GM21737 (cell line): Measurements from ENCODE around the gene NKX2-3.

Source experiments
- ATAC-seq: cut with Tn5 transposase; IDR thresholded peaks from one replicate; pipeline ENCODE4 v1.9.1; 2021; ENCODE audit warnings: mild to moderate bottlenecking, moderate library complexity; ENCODE audit not compliant: unreplicated experiment

NKX2-3 gene

GRCh38 chr10:99532687-99533495, at the start of gene NKX2-3:
NKX2-3 (plus strand) TSS chr10:99532942; CDS start chr10:99533132, 190 bp downstream.
- no peak for ATAC-seq

- no peak for ATAC-seq
Observed at GRCh38 chr10:99484626-99485581, 47.8 kb upstream of the NKX2-3 start.

GRCh38 chr10:99487125-99487807, 45.5 kb upstream of the NKX2-3 start:
- no peak for ATAC-seq

DNA sequence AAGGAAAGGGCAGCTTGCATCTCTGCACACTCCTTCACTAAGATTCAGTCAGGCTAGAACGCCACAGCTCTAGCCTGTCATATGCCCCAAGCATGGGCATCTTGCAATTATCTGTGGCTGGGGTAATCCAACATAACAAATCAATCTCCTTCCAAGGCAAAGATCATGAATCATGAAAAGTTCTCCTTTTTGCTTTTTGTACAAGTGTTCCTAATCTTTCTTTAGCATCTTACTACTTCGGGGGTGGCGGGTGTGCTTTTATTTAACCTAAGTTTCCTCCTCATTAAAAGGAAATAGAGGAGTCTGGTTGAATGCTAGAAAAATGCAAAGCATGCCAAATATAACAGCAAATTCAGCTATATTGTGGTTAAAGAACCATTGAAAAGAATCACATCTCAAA, 43.5 kb upstream of the NKX2-3 start:
- no peak for ATAC-seq

DNA sequence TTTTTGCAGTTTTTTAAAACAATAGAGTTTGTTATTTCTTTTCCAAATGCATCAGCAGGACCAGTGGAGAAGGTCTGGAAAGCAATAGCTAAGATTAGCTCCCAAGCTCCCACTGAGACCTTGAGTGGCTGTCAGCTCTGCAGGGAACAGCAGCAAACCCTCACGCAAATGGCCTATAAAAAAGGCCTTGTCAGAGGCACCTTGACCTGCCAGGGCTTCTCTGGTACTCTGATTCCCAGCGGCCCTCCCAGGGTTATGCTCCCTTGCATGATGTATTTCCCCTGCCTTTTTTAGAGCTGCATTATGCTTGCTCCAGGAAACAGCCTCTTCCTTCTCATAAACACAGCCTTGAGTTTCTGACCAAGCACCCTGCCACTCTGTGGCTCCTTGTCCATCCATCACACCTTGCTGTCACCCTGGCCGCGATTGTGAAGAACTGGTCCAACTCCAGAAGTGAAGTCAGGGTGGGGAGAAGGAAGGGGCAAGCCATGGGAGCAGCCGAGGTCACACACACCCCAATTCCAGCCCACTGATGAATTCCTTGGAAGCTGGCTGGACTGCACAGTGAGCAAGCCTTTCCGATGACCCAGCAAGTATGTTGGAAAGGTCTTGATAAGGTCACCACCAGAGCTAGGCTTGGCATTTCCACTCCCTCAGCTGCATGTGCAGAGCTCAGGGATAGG, 35.3 kb upstream of the NKX2-3 start:
- no peak for ATAC-seq

- ATAC-seq, result no peak
Observed at GRCh38 chr10:99506416-99506815, 26.3 kb upstream of the NKX2-3 start.

DNA sequence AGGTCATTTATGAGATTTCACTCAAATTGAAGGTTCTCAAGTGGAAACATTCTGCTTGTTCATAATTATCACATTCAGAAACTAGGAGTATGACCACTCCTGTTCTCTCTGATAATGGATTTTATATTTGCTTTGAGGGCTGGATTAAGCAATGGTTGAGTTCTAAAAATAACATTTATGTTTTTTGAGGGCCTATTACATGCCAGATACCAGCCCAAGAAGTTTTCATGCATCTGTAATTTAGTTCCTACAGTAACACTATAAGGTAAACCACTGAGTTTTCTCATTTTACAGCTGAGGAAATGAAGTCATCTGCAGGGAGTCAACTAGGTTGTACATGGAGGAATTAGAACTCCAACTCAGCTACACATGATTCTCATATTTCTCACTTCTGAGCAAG, 25.5 kb upstream of the NKX2-3 start:
- no peak for ATAC-seq

DNA sequence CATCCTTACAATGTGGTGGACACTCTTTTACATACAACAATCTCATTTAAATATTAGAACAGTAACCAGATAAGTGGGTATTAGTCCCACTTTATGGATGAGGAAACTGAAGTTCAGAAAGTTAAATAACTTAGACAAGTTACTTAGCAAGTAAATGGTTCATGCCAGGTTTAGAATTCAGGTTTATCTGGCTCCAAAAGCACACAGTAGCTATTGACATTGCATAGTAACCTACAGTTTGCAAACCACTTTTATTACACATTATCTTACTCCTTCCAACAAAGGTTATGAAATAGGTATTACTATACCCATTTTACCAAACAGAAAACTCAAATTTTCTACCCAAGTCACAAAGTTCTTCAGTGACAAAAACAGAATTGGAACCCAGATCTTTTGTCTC, 19.7 kb upstream of the NKX2-3 start:
- ATAC-seq, result no peak

GRCh38 chr10:99519690-99520039, 13.1 kb upstream of the NKX2-3 start:
- ATAC-seq, result no peak

DNA sequence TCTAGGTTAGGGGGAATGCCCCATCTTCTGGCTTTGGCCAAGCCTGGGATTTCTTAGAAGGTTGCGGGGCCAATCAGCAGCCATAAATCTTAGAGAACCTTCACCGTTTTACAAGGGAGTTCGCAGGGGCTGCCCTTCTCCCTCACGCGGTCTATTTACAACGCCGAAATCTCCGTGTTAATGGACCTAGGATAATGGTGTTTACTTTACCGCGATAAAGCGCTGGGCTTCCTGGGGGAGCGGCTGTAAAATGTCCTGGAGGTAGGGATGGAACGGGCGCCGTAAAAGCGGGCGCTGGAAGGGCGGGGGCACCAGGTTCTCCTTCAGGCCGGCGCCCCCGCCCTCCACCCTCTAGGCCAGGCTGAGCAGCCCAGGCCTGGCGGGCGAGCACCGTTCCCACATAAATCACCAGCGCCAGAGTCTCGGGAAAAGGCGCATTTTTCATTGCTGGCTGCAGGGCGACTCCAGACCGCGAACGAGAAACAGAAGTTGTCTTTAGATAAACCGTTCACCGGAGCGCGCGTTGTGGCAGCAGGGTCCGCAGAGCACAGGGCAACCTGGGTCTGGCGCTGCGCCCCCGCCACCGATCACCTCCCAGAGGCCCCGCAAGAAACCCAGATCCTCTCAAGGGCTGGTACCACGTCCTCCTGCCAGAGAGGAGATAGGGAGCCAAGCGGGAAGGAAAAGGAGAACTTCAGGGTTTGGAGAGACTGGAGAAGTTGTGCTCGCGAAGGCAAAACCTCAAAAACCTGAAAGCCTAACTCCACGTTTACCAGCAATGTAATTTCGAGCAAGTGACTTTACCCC, 12.5 kb upstream of the NKX2-3 start:
- ATAC-seq, result no peak

DNA sequence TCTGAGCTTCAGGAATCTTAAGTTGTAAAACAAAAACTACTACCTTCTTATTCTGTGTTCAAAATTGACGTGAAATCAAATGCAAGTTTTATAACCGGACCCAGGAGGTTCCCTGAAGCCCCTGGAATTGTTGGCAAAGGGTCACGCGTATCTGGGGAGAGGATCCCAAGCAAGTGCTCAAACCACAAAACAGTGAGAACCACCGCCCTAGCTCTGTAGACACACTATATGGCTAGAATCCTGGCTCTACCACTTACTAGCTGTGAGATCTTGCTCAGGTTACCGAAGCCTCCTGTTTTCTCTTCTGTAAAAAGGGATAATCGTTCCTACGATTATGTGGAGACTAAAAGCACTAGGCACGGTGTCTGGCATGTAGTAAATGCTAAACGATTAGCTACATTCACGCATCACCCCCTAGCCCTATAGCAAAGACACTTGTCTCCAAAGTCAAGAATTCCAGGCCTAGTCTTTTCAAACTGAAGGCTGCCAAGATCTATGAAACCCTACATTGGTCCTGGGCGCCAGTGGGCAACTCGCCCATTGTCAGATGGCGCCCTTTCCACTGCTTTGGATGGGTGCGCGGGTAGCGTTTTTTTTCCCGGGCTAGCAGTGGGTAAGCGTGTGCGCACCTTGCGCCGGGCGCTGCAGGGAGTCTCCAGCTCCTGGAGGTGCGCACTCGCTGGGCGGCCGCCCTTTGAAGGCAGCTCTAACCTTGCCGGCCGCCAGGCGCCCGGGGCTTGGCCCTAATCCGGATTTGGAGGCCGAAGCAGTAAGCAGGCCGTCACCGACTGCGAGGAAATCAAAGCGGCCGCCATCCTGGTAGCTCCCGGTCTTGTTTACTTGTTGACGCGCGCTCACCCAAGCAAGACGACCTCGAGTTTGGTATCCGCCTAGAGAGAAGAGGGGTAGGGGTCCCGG, 11.6 kb upstream of the NKX2-3 start:
- ATAC-seq, result no peak

GRCh38 chr10:99521765-99522469, 10.8 kb upstream of the NKX2-3 start:
- ATAC-seq, result no peak

DNA sequence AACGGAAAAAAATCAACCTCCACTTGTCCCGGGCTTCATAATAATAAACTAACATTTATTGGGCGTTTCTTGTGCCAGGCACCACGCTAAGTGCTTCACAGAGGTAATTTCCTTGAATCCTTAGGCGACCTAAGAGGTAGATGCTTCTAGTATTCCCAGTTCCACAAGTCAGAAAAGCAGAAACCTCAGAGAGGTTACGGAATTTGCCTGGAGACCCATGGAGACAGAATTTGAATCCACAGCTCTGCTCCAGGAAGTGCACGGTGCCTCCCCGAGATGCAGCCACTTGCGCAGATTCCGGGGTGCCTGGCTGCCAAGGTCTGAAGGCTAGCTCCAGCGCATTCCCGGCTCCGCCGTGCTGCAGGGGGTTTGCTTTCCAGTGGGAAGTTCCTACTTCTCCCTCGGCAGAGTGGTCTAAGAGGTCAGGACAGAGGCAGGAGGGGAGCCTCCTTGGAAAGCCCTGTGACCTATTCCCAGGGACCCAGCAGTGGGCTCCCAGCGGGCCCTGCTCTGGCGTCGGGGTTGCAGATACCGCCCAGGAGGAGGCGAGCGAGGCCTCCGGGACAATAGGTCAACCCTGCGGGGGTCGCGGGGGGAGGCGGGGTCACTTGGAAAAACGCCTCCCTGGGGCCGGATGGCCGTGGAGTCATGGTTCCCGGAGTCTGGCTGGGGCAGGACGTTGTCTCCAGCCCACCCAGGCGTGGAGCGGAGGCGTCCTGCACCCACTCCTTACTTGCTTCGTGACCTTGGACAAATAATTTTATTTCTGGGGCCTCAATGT, 10.1 kb upstream of the NKX2-3 start:
- ATAC-seq, result no peak

- no peak for ATAC-seq
Observed at GRCh38 chr10:99523251-99523773, 9.4 kb upstream of the NKX2-3 start.

- no peak for ATAC-seq
Observed at GRCh38 chr10:99524050-99524666, 8.6 kb upstream of the NKX2-3 start.

DNA sequence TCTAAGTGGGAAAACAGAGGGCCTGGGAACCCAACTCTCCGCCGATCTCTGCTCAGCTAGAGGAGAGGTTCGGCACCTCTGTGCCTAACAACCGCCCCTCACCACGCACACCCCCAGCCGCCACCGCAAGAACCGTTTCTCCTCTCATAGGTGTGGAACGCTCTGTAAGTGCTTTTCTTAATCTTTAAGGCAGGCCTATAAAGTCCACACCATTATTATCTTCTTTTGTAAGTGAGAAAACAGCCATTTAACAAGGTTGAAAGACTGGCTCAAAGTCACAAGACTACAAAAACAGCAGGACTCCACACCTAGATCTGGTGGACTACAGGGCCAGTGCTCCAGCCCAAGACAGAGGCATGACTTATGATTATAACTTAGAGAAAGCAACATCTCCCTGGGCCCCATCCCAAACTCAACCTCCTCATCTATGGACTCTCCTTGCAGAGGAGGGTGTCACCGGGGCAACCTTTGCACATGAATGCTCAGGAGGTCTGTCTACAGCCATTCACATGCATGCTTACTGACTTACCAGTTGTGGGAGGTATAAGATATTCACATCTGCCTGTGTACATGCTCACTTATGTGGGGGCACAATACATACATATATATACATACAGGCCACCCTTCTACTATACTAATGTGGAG, 7.9 kb upstream of the NKX2-3 start:
- no peak for ATAC-seq
